ENCODE data around the gene KRTAP10-3. TPM values are rescaled to one million over a fixed set of nuclear protein-coding genes. Genes with fewer than 3 reads are reported as not detected.

Gene KRTAP10-3
- total and polyA plus RNA-seq, 2 of the 13 experiments (the other 11 are each of a cell fraction or from before 2014, with no cell fraction given), result not detected

- peak; percentile 79; the same call in 1 of the 2 replicates for TF ChIP-seq ZNF580 (CRISPR knock-in tag; IDR thresholded peaks at IDR 0.05; ENCODE audit: borderline replicate concordance, low read depth)
- TF ChIP-seq ZNF672 (CRISPR knock-in tag; IDR thresholded peaks at IDR 0.05), result no peak
These were observed 35.2 kb upstream of the KRTAP10-3 start (continued) for GRCh38 chr21:44593598-44594405.

GRCh38 chr21:44592446-44593311, 34.1 kb upstream of the KRTAP10-3 start, which contains the start of gene KRTAP10-6:
TSS of gene KRTAP10-6 (minus strand) at chr21:44592505. CDS start at chr21:44592484, 21 bp downstream.
- no peak for TF ChIP-seq SP1 (IDR thresholded peaks at IDR 0.05)
- TF ChIP-seq SP1 (CRISPR knock-in tag; IDR thresholded peaks at IDR 0.05), result no peak
- TF ChIP-seq SP2 (CRISPR knock-in tag; IDR thresholded peaks at IDR 0.05), result 0 out of 2 replicates have a peak, but pooled peaks have one; percentile 26
- TF ChIP-seq DNMT1 (CRISPR knock-in tag; IDR thresholded peaks at IDR 0.05), result 0 out of 2 replicates have a peak, but pooled peaks have one; percentile 41
- TF ChIP-seq ZNF737 (CRISPR knock-in tag; IDR thresholded peaks at IDR 0.05; ENCODE audit: borderline replicate concordance), result 0 out of 2 replicates have a peak, but pooled peaks have one; percentile 12
- TF ChIP-seq ZBTB33 (CRISPR knock-in tag; IDR thresholded peaks at IDR 0.05), result peak; percentile 39; the same call in 1 of the 2 replicates
- TF ChIP-seq PITX1 (CRISPR knock-in tag; IDR thresholded peaks at IDR 0.05), result 0 out of 2 replicates have a peak, but pooled peaks have one; percentile 27
- Histone ChIP-seq H4K20me1 (ENCODE audit: insufficient read depth, low read length) (no peaks in the 10 kb centered on the region), H3K4me3 (replicated peaks in 1 of 3; ENCODE audit: insufficient read depth in 1 of 3, low read depth in 2 of 3, low read length in 3 of 3) (peak within 1 kb of the TSS in 1 of 3 experiments; percentile 4; a peak in 1 of 6 replicates), H3K79me2 (ENCODE audit: insufficient read depth, low read length) (no peaks in the 10 kb centered on the region), H3K27me3 (ENCODE audit: control insufficient read depth in 1 of 2, insufficient read depth in 2 of 2, low read length in 2 of 2) (no peaks in the 10 kb centered on the region; a peak in 1 of 5 replicates), H3K9me3 (ENCODE audit: low read length) (no peaks in the 10 kb centered on the region), H2AFZ (ENCODE audit: low read length) (no peak within 1 kb of the TSS), H3K9ac (ENCODE audit: insufficient read depth, low read depth, low read length) (0 out of 2 replicates have a peak within 1 kb of the TSS, but pooled peaks have one; percentile 2), H3K4me2 (ENCODE audit: low read depth, low read length) (peak within 1 kb of the TSS; percentile 59), H3K36me3 (replicated peaks in 1 of 2; ENCODE audit: control insufficient read depth in 1 of 2, insufficient read depth in 2 of 2, low read length in 2 of 2) (no peaks in the 10 kb centered on the region), H3K4me1 (ENCODE audit: insufficient read depth, low read length) (peaks cover 52% of the 10 kb centered on the region), H3K27ac (ENCODE audit: extremely low read length, insufficient read depth, low read length) (peak within 1 kb of the TSS; percentile 80)
- intact Hi-C loops (cut with micrococcal nuclease; ENCODE audit: unreplicated experiment), result no loop called here
- ATAC-seq, result peak; percentile 8; the same call in 2 of the 3 replicates
- FAIRE-seq, result no peak
- CTCF ChIA-PET (ENCODE audit: low intra/inter-chr PET ratio, low total read pairs), result no interaction called here
- no peak for DNase-seq (ENCODE audit: low spot score)
- BruUV-seq (replicated peaks), result no TSS peak
- POLR2A ChIA-PET, result no interaction called here
- WGBS (ENCODE audit: low lambda C conversion rate), result 83% methylated on average over 20 of the region's 33 CpGs
- in situ Hi-C loops (cut with HindIII; ENCODE audit: extremely low pct_ligation_motif_present, low pct_unique_long_range_greater_than_20kb), result no loop called here
